H1 (cell line): ENCODE data around the gene RAPGEF1. TPM values are rescaled to one million over a fixed set of nuclear protein-coding genes. Genes with fewer than 3 reads are reported as not detected.

Experiments used
- CTCF ChIA-PET: fragments of 300-600 bp; sonication (Branson Sonifier 250); formaldehyde crosslinking; loops from one replicate; lab custom pipeline; 2021; ENCODE audit not compliant: partially characterized antibody; lab: Charles Lee
- POLR2A ChIA-PET: fragments of 300-600 bp; sonication (Branson Sonifier 250); formaldehyde crosslinking; loops from one replicate; lab custom pipeline; 2021; ENCODE audit warnings: inconsistent platforms; ENCODE audit not compliant: partially characterized antibody; lab: Charles Lee
- DNase-seq, 2 experiments: peaks; one replicate each; pipeline versions ENCODE4 v3.0.0 to v3.0.0-alpha.2; 2010 to 2022; ENCODE audit warnings: low spot score in 2 of 2, low read depth in 1 of 2, mixed read lengths in 1 of 2
- FAIRE-seq: peaks from 2 replicates; lab custom pipeline; 2011; peaks lifted over from hg19 to GRCh38; lab: Jason Lieb, UNC
- H2AFZ ChIP-seq: 2 replicates; pipeline ENCODE4 v1.8.1; 2012; ENCODE audit warnings: low read length, inconsistent platforms
- H2AK5ac ChIP-seq: 2 replicates; pipeline ENCODE4 v1.6.1; 2013; ENCODE audit warnings: low read depth, low read length
- H2BK120ac ChIP-seq: replicated peaks from 2 replicates; pipeline ENCODE3; 2013; ENCODE audit warnings: low read depth, low read length, inconsistent platforms
- H2BK12ac ChIP-seq: 2 replicates; pipeline ENCODE4 v1.6.1; 2013; ENCODE audit warnings: low read depth, low read length
- H2BK15ac ChIP-seq: 2 replicates; pipeline ENCODE4 v1.6.1; 2013; ENCODE audit warnings: low read length
- H2BK20ac ChIP-seq: 2 replicates; pipeline ENCODE4 v1.6.1; 2013; ENCODE audit warnings: low read length
- H2BK5ac ChIP-seq: 2 replicates; pipeline ENCODE4 v1.6.1; 2013; ENCODE audit warnings: low read depth, low read length
- H3K14ac ChIP-seq: 2 replicates; pipeline ENCODE4 v1.6.1; 2013; ENCODE audit warnings: inconsistent platforms; ENCODE audit not compliant: insufficient read length
- H3K18ac ChIP-seq: 2 replicates; pipeline ENCODE4 v1.6.1; 2013; ENCODE audit warnings: low read length; ENCODE audit errors: extremely low read depth
- H3K23ac ChIP-seq: 2 replicates; pipeline ENCODE4 v1.6.1; 2013; ENCODE audit warnings: inconsistent platforms; ENCODE audit not compliant: insufficient read length
- H3K23me2 ChIP-seq: 2 replicates; pipeline ENCODE4 v1.6.1; 2013; ENCODE audit warnings: low read depth, low read length
- H3K27ac ChIP-seq: 2 replicates; pipeline ENCODE4 v1.6.1; 2011; ENCODE audit warnings: low read depth, low read length, inconsistent platforms
- H3K27me3 ChIP-seq, 4 experiments: replicated peaks in 1 of 4; 1 replicate in 1 of 4; 2 replicates in 3 of 4; pipeline versions ENCODE4 v1.6.1 to v1.8.1; 2011 to 2013; ENCODE audit warnings: low read length in 3 of 4, mild to moderate bottlenecking in 3 of 4, inconsistent platforms in 2 of 4, mixed read lengths in 2 of 4, moderate library complexity in 1 of 4; ENCODE audit not compliant: control insufficient read depth in 3 of 4, insufficient read depth in 3 of 4; ENCODE audit errors: extremely low read depth in 1 of 4
- H3K36me3 ChIP-seq, 4 experiments: 2 replicates each; pipeline versions ENCODE4 v1.6.1 to v1.8.1; 2011 to 2013; ENCODE audit warnings: mild to moderate bottlenecking in 4 of 4, low read length in 3 of 4, moderate library complexity in 2 of 4, control low read depth in 1 of 4, inconsistent platforms in 1 of 4; ENCODE audit not compliant: insufficient read depth in 4 of 4, control insufficient read depth in 2 of 4
- H3K4ac ChIP-seq: replicated peaks from 2 replicates; pipeline ENCODE3; 2013; ENCODE audit warnings: low read length, low read depth, mixed read lengths, inconsistent platforms; ENCODE audit not compliant: insufficient read length
- H3K4me1 ChIP-seq, 4 experiments: replicated peaks in 1 of 4; 1 replicate in 1 of 4; 2 replicates in 3 of 4; pipeline versions ENCODE4 v1.6.1 to v1.8.1; 2011 to 2013; ENCODE audit warnings: low read length in 3 of 4, inconsistent platforms in 2 of 4, mixed read lengths in 1 of 4; ENCODE audit not compliant: insufficient read depth in 4 of 4, control insufficient read depth in 3 of 4
- H3K4me2 ChIP-seq, 2 experiments: 2 replicates each; pipeline versions ENCODE4 v1.6.1 to v1.8.1; 2011 to 2013; ENCODE audit warnings: low read depth in 2 of 2, low read length in 2 of 2, control low read depth in 1 of 2, inconsistent platforms in 1 of 2, mild to moderate bottlenecking in 1 of 2; ENCODE audit not compliant: insufficient read depth in 1 of 2
- H3K4me3 ChIP-seq, 4 experiments: fragments of 200-600, 300-600 bp in 1 of 4; sonication (generic), shearing (Covaris generic), sonication (Bioruptor Twin) in 1 of 4; 2 replicates each; pipeline versions ENCODE4 v1.5.1 to v1.8.1; 2011 to 2016; ENCODE audit warnings: low read length in 4 of 4, low read depth in 3 of 4, control low read depth in 2 of 4, inconsistent platforms in 2 of 4, mild to moderate bottlenecking in 2 of 4, mixed read lengths in 1 of 4, moderate library complexity in 1 of 4; ENCODE audit not compliant: insufficient read depth in 2 of 4; ENCODE audit errors: extremely low read depth in 1 of 4
- H3K56ac ChIP-seq: replicated peaks from 2 replicates; pipeline ENCODE3; 2013; ENCODE audit warnings: low read depth, mild to moderate bottlenecking, mixed read lengths, low read length, inconsistent platforms; ENCODE audit not compliant: insufficient read length
- H3K79me1 ChIP-seq: 2 replicates; pipeline ENCODE4 v1.6.1; 2013; ENCODE audit warnings: low read depth, low read length, control low read depth
- H3K79me2 ChIP-seq, 2 experiments: 2 replicates each; pipeline versions ENCODE4 v1.6.1 to v1.8.1; 2012 to 2013; ENCODE audit warnings: low read length in 2 of 2, mild to moderate bottlenecking in 2 of 2, inconsistent platforms in 1 of 2; ENCODE audit not compliant: insufficient read depth in 2 of 2, control insufficient read depth in 1 of 2
- H3K9ac ChIP-seq, 4 experiments: replicated peaks in 1 of 4; 1 replicate in 1 of 4; 2 replicates in 3 of 4; pipeline versions ENCODE4 v1.6.1 to v1.8.1; 2011 to 2013; ENCODE audit warnings: low read depth in 3 of 4, low read length in 3 of 4, control low read depth in 2 of 4, mild to moderate bottlenecking in 2 of 4, moderate library complexity in 2 of 4, inconsistent platforms in 1 of 4; ENCODE audit errors: extremely low read depth in 1 of 4
- H3K9me3 ChIP-seq, 2 experiments: 2 replicates each; pipeline versions ENCODE4 v1.6.1 to v1.8.1; 2012 to 2013; ENCODE audit warnings: mild to moderate bottlenecking in 2 of 2, moderate library complexity in 2 of 2, control low read depth in 1 of 2, inconsistent platforms in 1 of 2, low read depth in 1 of 2, low read length in 1 of 2, mixed read lengths in 1 of 2; ENCODE audit not compliant: insufficient read depth in 2 of 2
- H4K20me1 ChIP-seq, 2 experiments: replicated peaks in 1 of 2; 2 replicates each; pipeline versions ENCODE3 to v1.8.1; 2011 to 2013; ENCODE audit warnings: inconsistent platforms in 2 of 2, low read length in 2 of 2, mild to moderate bottlenecking in 1 of 2; ENCODE audit not compliant: insufficient read depth in 2 of 2, control insufficient read depth in 1 of 2
- H4K5ac ChIP-seq: 2 replicates; pipeline ENCODE4 v1.6.1; 2013; ENCODE audit warnings: low read length, low read depth, mixed read lengths, inconsistent platforms; ENCODE audit not compliant: insufficient read length
- H4K8ac ChIP-seq: 2 replicates; pipeline ENCODE4 v1.8.0; 2013; ENCODE audit warnings: mild to moderate bottlenecking, moderate library complexity, low read length, inconsistent platforms; ENCODE audit not compliant: insufficient read depth; ENCODE audit errors: extremely low read depth
- H4K91ac ChIP-seq: replicated peaks from 2 replicates; pipeline ENCODE3; 2013; ENCODE audit warnings: low read length, mixed read lengths, inconsistent platforms; ENCODE audit not compliant: insufficient read length
- ASH2L ChIP-seq: fragments of 200-600, 300-600 bp; sonication (generic); IDR thresholded peaks from one replicate; pipeline ENCODE4 v1.7.1; 2017; ENCODE audit warnings: low read length
- BACH1 ChIP-seq: IDR thresholded peaks from 2 replicates; pipeline ENCODE4 v1.6.1; 2012; ENCODE audit warnings: low read length, improper control_type of control experiment
- CEBPB ChIP-seq: IDR thresholded peaks from 2 replicates; pipeline ENCODE4 v1.6.1; 2012; ENCODE audit warnings: low read depth, low read length
- POLR2A ChIP-seq, 2 experiments: IDR thresholded peaks; 1 replicate in 1 of 2; 2 replicates in 1 of 2; pipeline ENCODE4 v1.6.1; 2011; ENCODE audit warnings: low read depth in 2 of 2, low read length in 2 of 2, mild to moderate bottlenecking in 2 of 2; ENCODE audit errors: control extremely low read depth in 1 of 2
- POU5F1 ChIP-seq: IDR thresholded peaks from 2 replicates; pipeline ENCODE4 v1.6.1; 2011; ENCODE audit warnings: low read depth, mild to moderate bottlenecking, low read length, moderate library complexity
- RFX5 ChIP-seq: IDR thresholded peaks from 2 replicates; pipeline ENCODE4 v1.6.1; 2011; ENCODE audit warnings: low read depth, low read length, improper control_type of control experiment, borderline replicate concordance
- SIX5 ChIP-seq: IDR thresholded peaks from 2 replicates; pipeline ENCODE4 v1.6.1; 2011; ENCODE audit warnings: mild to moderate bottlenecking, low read depth, low read length
- SP1 ChIP-seq: IDR thresholded peaks from 2 replicates; pipeline ENCODE4 v1.6.1; 2011; ENCODE audit warnings: low read depth, low read length
- SP2 ChIP-seq: IDR thresholded peaks from 2 replicates; pipeline ENCODE4 v1.6.1; 2012; ENCODE audit warnings: mild to moderate bottlenecking, low read length, inconsistent platforms
- SP4 ChIP-seq: IDR thresholded peaks from 2 replicates; pipeline ENCODE4 v1.6.1; 2012; ENCODE audit warnings: low read length, inconsistent platforms
- SUZ12 ChIP-seq: fragments of 200-600 bp; sonication (generic); IDR thresholded peaks from 2 replicates; pipeline ENCODE4 v1.6.1; 2012; ENCODE audit warnings: mild to moderate bottlenecking, inconsistent platforms, low read length, moderate library complexity, mixed read lengths
- TCF12 ChIP-seq: IDR thresholded peaks from 2 replicates; pipeline ENCODE4 v1.6.1; 2011; ENCODE audit warnings: low read depth, mild to moderate bottlenecking, low read length
- WGBS, 2 experiments: shearing (Covaris generic) in 1 of 2; methylation state at CpG; one replicate each; pipeline versions ENCODE4 v1.1.6 to v1.1.7; 2013 to 2015; ENCODE audit warnings: low lambda C conversion rate in 2 of 2, mixed read lengths in 2 of 2, inconsistent platforms in 1 of 2, low coverage in 1 of 2, missing lambda C conversion rate in 1 of 2; ENCODE audit not compliant: insufficient replicate concordance in 2 of 2, insufficient coverage in 1 of 2, insufficient read length in 1 of 2; ENCODE audit errors: extremely low coverage in 1 of 2, missing lambda C conversion rate in 1 of 2; 5-methylcytosine and 5-hydroxymethylcytosine counted together
- polyA plus RNA-seq, 7 experiments: library from polyadenylated mRNA; depleted of rRNA in 3 of 7; stranded (reverse) in 5 of 7; unstranded in 2 of 7; fragments of >200 nt in 5 of 7; fragments of 200-250 nt in 2 of 7; gene quantifications; 1 replicate in 5 of 7; 2 replicates in 1 of 7; 4 replicates in 1 of 7; pipeline versions ENCODE4 v1.2.1 to v1.2.3, GENCODE V29; 2011 to 2013; ENCODE audit warnings: missing spikeins in 2 of 7, mixed read lengths in 2 of 7
- total RNA-seq: library from RNA; stranded (reverse); fragmentation: NEBNext Ultra II Directional; extraction: Animal tissue kit (Norgen Biotek cat#: 25700); gene quantifications from 2 replicates; pipeline ENCODE4 v1.2.1, GENCODE V29; 2021

The RAPGEF1 gene
- total and polyA plus RNA-seq, 2 of the 8 experiments (the other 6 are each of a cell fraction or from before 2014, with no cell fraction given), result 29.7 to 78.9 TPM

- Histone ChIP-seq H3K4ac (no peak overlapping the region), H3K79me2 (no peaks in the 10 kb centered on the region), H3K9ac (no peak overlapping the region), H3K27me3 (no peaks in the 10 kb centered on the region), H2BK15ac (no peak overlapping the region), H2AFZ (no peak overlapping the region), H3K27ac (no peak overlapping the region), H3K18ac (no peak overlapping the region), H3K4me3 (no peak overlapping the region), H2BK5ac (no peak overlapping the region), H3K14ac (no peak overlapping the region), H4K5ac (no peak overlapping the region), H4K20me1 (peaks cover 0 to 2% of the 10 kb centered on the region in 2 experiments), H4K91ac (no peak overlapping the region), H3K9me3 (no peaks in the 10 kb centered on the region), H2AK5ac (no peak overlapping the region), H2BK120ac (no peak overlapping the region), H3K36me3 (peaks cover 2 to 18% (median 16%) of the 10 kb centered on the region in 4 experiments; a peak in 5 of 8 replicates), H3K4me2 (no peak overlapping the region), H3K23me2 (no peaks in the 10 kb centered on the region), H3K4me1 (peaks cover 0 to 6% (median 1%) of the 10 kb centered on the region in 4 experiments; a peak in 2 of 7 replicates), H3K79me1 (no peaks in the 10 kb centered on the region; the same call in 1 of the 2 replicates), H2BK12ac (no peak overlapping the region), H4K8ac (no peak overlapping the region), H3K23ac (no peak overlapping the region), H2BK20ac (no peak overlapping the region), H3K56ac (no peak overlapping the region)
- FAIRE-seq (no peak), DNase-seq (no peak)
- CTCF ChIA-PET, result interaction anchor here (0.6 to 1.6 kb wide), 5 partner anchors 8 to 135 kb away, joined by 3 to 5 read pairs (median 3); no protein-coding TSS in a partner anchor
- POLR2A ChIA-PET, result interaction anchor here (3.7 kb wide), 1 partner anchor 10 kb away, joined by 16 read pairs; no protein-coding TSS in a partner anchor
- no peak for TF ChIP-seq POU5F1
- TF ChIP-seq SP4, result no peak
- TF ChIP-seq BACH1, result no peak
- TF ChIP-seq SIX5, result no peak
- TF ChIP-seq SP2, result no peak
- no peak for TF ChIP-seq SUZ12
- no peak for TF ChIP-seq CEBPB
- no peak for TF ChIP-seq TCF12
- TF ChIP-seq ASH2L, result no peak
- no peak for TF ChIP-seq POLR2A (IDR thresholded peaks at IDR 0.05; ENCODE audit: control extremely low read depth in 1 of 2, low read depth in 2 of 2, low read length in 2 of 2)
- TF ChIP-seq RFX5, result no peak
- no peak for TF ChIP-seq SP1
- WGBS, 2 experiments, result 84% methylated on average over 9 of the region's 9 CpGs; no CpG with 5 or more reads in 1 of the 2 experiments
Observed at GRCh38 chr9:131620764-131621520, 118.9 kb downstream of the RAPGEF1 start.
